Right lobe of liver (tissue), 6 donors: Measurements from ENCODE around the gene SRSF1. TPM values are rescaled to one million over a fixed set of nuclear protein-coding genes. Genes with fewer than 3 reads are reported as not detected.

Experiments used
- ATAC-seq, 4 donors: fragments of 200-7000 bp; cut with Tn5 transposase; one replicate each; pipeline ENCODE4 v1.9.1; 2020; ENCODE audit warnings: mild to moderate bottlenecking in 4 of 4, moderate library complexity in 4 of 4
- DNase-seq, 3 donors: peaks; one replicate each; pipeline ENCODE4 v3.0.0-alpha.2; 2020
- H3K27ac ChIP-seq, 3 donors: fragments of 200-600 bp; one replicate each; pipeline ENCODE4 v1.8.0; 2022
- H3K27me3 ChIP-seq, 2 donors: fragments of 200-600 bp; one replicate each; pipeline ENCODE4 v1.8.0; 2022
- H3K36me3 ChIP-seq, 4 donors: fragments of 200-600 bp; sonication (generic) in 1 of 4; one replicate each; pipeline versions ENCODE4 v1.5.1 to v1.8.0; 2017 to 2022; ENCODE audit warnings: control low read depth in 1 of 4
- H3K4me1 ChIP-seq, 4 donors: fragments of 200-600 bp; sonication (generic) in 1 of 4; one replicate each; pipeline versions ENCODE4 v1.5.1 to v1.8.0; 2017 to 2022; ENCODE audit warnings: control low read depth in 1 of 4
- H3K4me3 ChIP-seq, 3 donors: fragments of 200-600 bp; one replicate each; pipeline ENCODE4 v1.8.0; 2022
- H3K9me3 ChIP-seq, 4 donors: fragments of 200-600 bp; sonication (generic) in 1 of 4; one replicate each; pipeline versions ENCODE4 v1.5.1 to v1.8.0; 2017 to 2022; ENCODE audit warnings: control low read depth in 1 of 4
- POLR2A ChIP-seq: fragments of 450-650 bp; IDR thresholded peaks from one replicate; pipeline ENCODE4 v1.6.1; 2017; ENCODE audit warnings: antibody characterized with exemption, mild to moderate bottlenecking
- WGBS: methylation state at CpG from one replicate; pipeline ENCODE4 v1.1.6; 2018; ENCODE audit warnings: low coverage, low lambda C conversion rate; ENCODE audit not compliant: insufficient coverage; ENCODE audit errors: missing lambda C conversion rate; 5-methylcytosine and 5-hydroxymethylcytosine counted together
- intact Hi-C, 2 donors: fragments of 100-400 bp; cut with DNase I; formaldehyde crosslinking; loops; one replicate each; pipeline versions ENCODE4 v1.11.2 to v1.14.1; 2022
- total RNA-seq, 6 experiments: library from RNA; depleted of rRNA in 2 of 6; stranded (reverse); fragments of >200 nt in 2 of 6; fragmentation: NEBNext Ultra II Directional in 3 of 6; extraction: Animal tissue kit (Norgen Biotek cat#: 25700) in 3 of 6; gene quantifications; one replicate each; pipeline versions ENCODE4 v1.1.0 to v1.2.4, GENCODE V29; 2016 to 2023
- TF ChIP-seq, protein P1 (sequence below), 4 donors: fragments of 200-600 bp in 3 of 4; fragments of 450-650 bp in 1 of 4; IDR thresholded peaks; one replicate each; pipeline versions ENCODE4 v1.5.1 to v1.8.0; 2016 to 2022; ENCODE audit warnings: antibody characterized with exemption in 4 of 4, mild to moderate bottlenecking in 2 of 4
- donor health status: DM: no; HTN: yes; CAD: no.
- donor health status: DM: no; HTN: no; CAD: no.
- donor health status: DM: no; HTN: no; CAD: no.
- donor health status: DM: no; HTN: yes; CAD: no.
- donor health status: DM: no; HTN: yes; CAD: no.

SRSF1 gene
- total RNA-seq, 6 experiments from 2014 or later = 55.7 to 92.0 (median 80.0) TPM

DNA sequence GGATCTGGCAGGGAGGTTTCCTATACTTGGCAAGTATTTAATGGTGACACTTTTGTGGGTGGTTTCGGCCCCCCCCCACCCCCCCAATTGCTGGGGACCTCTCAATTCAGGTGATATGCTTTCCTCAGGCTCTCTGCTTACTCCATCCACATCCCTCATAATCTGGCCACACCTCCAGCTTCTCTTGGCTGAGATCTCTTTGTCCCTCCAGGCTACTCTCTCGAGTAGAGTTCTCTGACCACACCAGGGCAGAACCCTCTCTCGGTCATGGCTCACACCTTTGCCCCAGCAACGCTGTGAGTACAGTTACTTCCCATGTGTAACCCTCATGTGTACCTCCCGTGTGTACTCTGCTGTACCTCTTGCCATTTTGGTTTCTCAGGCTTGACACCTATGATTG is 34.1 kb upstream of the SRSF1 start:
- Histone ChIP-seq H3K27me3 (no peaks in the 10 kb centered on the region), H3K4me1 (peaks cover 0 to 15% (median 5%) of the 10 kb centered on the region in 4 donors), H3K9me3 (no peaks in the 10 kb centered on the region), H3K36me3 (no peaks in the 10 kb centered on the region), H3K27ac (no peak overlapping the region), H3K4me3 (no peak overlapping the region)
- ATAC-seq = no peak
- intact Hi-C loops = no loop called here
- WGBS = 77% methylated on average over 3 of the region's 5 CpGs
- no peak for TF ChIP-seq POLR2A
- no peak for DNase-seq

DNA sequence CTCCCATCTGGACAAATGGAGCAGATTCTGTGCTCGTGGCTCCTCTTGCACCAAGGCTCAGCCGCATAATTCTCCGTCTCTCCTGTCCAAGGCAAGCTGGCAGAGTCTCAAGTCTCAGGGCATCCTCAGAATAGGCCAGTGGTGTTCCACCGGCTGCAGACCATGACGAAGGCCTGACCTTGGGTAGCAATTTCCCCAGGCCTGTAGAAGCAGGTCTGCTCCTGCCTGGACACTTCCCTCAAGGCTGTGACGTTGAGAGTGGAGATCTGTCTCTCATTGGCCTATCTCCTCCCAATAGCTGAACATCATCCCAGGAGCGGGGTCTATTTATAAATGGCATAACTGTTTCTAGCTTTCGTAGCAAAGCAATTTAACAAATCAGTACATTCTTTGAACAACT is 33.3 kb upstream of the SRSF1 start:
- 58% methylated on average over 4 of the region's 8 CpGs for WGBS
- H3K36me3 ChIP-seq = no peaks in the 10 kb centered on the region
- no peaks in the 10 kb centered on the region for H3K9me3 ChIP-seq
- TF ChIP-seq, protein P1, sequence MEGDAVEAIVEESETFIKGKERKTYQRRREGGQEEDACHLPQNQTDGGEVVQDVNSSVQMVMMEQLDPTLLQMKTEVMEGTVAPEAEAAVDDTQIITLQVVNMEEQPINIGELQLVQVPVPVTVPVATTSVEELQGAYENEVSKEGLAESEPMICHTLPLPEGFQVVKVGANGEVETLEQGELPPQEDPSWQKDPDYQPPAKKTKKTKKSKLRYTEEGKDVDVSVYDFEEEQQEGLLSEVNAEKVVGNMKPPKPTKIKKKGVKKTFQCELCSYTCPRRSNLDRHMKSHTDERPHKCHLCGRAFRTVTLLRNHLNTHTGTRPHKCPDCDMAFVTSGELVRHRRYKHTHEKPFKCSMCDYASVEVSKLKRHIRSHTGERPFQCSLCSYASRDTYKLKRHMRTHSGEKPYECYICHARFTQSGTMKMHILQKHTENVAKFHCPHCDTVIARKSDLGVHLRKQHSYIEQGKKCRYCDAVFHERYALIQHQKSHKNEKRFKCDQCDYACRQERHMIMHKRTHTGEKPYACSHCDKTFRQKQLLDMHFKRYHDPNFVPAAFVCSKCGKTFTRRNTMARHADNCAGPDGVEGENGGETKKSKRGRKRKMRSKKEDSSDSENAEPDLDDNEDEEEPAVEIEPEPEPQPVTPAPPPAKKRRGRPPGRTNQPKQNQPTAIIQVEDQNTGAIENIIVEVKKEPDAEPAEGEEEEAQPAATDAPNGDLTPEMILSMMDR (IDR thresholded peaks at IDR 0.05) = no peak
- TF ChIP-seq POLR2A = no peak
- H3K4me3 ChIP-seq = no peak overlapping the region
- no peaks in the 10 kb centered on the region for H3K27me3 ChIP-seq
- H3K27ac ChIP-seq = no peak overlapping the region
- H3K4me1 ChIP-seq = peaks cover 0 to 15% (median 5%) of the 10 kb centered on the region in 4 donors
- DNase-seq (no peak), ATAC-seq (no peak)
- intact Hi-C loops = no loop called here

DNA sequence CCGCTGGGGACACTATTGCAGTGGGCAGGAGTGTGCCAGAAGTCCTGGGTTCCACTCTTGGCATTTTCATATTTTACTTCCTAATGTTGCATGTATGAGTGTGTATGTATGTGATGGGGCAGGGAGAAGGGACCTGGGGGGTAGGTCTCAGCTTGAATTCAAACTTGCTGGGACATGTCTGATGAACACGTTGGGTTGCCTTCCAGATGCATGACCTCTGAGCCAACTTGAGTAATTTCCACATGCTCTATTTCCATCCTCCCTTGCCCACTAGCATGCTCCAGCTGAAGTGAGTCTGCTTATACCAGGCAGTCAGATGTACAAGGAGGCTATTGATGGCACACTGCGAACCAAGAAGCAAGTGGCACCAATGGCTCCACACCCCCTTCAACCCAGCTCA is 32.9 kb upstream of the SRSF1 start:
- TF ChIP-seq POLR2A = no peak
- TF ChIP-seq, protein P1 (IDR thresholded peaks at IDR 0.05) = no peak
- 69% methylated on average over 2 of the region's 3 CpGs for WGBS
- H3K27ac ChIP-seq = no peak overlapping the region
- DNase-seq = no peak
- no peaks in the 10 kb centered on the region for H3K27me3 ChIP-seq
- peaks cover 0 to 15% (median 5%) of the 10 kb centered on the region in 4 donors for H3K4me1 ChIP-seq
- no peak for ATAC-seq
- no peaks in the 10 kb centered on the region for H3K9me3 ChIP-seq
- no peaks in the 10 kb centered on the region for H3K36me3 ChIP-seq
- intact Hi-C loops = no loop called here
- H3K4me3 ChIP-seq = no peak overlapping the region

DNA sequence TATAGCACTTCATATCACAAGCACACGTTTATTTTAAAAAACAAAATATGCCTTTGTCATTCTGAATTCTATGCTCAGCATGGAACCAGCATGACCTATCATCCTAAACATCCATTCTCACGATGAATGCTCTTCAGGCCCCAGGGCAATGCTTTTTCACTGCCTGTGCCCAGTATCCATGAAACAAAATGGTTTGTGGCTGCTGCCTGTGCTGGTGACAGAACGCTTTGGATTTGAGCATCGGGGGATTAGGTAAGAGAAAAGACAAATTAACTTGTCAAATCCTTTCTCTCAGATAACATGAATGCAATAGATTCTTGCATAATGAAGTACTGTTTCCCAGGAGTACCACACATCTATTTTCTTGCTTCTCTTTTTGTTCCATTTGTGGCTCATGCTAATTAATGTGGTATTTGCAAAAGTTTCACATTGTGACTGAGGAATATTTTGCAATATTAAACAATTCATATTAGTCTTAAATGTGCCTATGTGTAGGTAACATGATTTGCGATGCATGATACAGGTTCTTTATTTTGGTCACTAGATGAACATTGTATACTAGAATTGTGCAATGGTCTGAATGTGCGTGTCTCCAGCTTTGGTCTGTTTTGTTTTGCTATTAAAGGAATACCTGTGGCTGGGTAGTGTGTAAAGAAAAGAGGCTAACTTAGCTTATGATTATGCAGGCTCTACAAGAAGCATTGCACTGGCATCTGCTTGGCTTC is 25.8 kb upstream of the SRSF1 start:
- H3K4me3 ChIP-seq = no peak overlapping the region
- no peak overlapping the region for H3K27ac ChIP-seq
- H3K27me3 ChIP-seq = no peaks in the 10 kb centered on the region
- no peaks in the 10 kb centered on the region for H3K9me3 ChIP-seq
- no peaks in the 10 kb centered on the region for H3K4me1 ChIP-seq
- TF ChIP-seq POLR2A = no peak
- TF ChIP-seq, protein P1 (IDR thresholded peaks at IDR 0.05) = no peak
- no peak for DNase-seq
- ATAC-seq = no peak
- H3K36me3 ChIP-seq = no peaks in the 10 kb centered on the region
- intact Hi-C loops = no loop called here
- WGBS = 40% methylated on average over 6 of the region's 6 CpGs

DNA sequence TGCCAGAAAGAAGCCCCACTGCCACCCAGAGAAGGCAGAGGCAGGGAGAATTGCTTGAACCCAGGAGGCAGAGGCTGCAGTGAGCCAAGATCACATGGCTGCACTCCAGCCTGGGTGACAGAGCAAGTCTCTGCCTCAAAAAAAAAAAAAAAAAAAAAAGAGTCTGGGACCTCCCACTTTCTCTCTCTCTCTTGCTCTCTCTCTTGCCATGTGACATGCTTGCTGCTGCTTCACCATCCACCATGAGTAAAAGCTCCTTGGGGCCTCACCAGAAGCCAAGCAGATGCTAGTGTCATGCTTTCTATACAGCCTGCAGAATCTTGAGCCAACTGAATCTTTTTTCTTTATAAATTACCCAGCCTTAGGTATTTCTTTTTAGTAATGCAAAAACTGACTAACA is 21.5 kb upstream of the SRSF1 start:
- intact Hi-C loops = no loop called here
- Histone ChIP-seq H3K4me1 (no peaks in the 10 kb centered on the region), H3K27ac (no peak overlapping the region), H3K4me3 (no peak overlapping the region), H3K27me3 (no peaks in the 10 kb centered on the region), H3K9me3 (no peaks in the 10 kb centered on the region), H3K36me3 (no peaks in the 10 kb centered on the region)
- TF ChIP-seq, protein P1 (IDR thresholded peaks at IDR 0.05) = no peak
- no peak for TF ChIP-seq POLR2A
- no peak for DNase-seq
- ATAC-seq = no peak
